IPS-NIHi11 (cell line): ENCODE results near the gene PDE12.

Source experiments
- DNase-seq: peaks from one replicate; pipeline ENCODE4 v3.0.0; 2012; ENCODE audit warnings: mixed read lengths, low spot score

Gene PDE12, protein sequence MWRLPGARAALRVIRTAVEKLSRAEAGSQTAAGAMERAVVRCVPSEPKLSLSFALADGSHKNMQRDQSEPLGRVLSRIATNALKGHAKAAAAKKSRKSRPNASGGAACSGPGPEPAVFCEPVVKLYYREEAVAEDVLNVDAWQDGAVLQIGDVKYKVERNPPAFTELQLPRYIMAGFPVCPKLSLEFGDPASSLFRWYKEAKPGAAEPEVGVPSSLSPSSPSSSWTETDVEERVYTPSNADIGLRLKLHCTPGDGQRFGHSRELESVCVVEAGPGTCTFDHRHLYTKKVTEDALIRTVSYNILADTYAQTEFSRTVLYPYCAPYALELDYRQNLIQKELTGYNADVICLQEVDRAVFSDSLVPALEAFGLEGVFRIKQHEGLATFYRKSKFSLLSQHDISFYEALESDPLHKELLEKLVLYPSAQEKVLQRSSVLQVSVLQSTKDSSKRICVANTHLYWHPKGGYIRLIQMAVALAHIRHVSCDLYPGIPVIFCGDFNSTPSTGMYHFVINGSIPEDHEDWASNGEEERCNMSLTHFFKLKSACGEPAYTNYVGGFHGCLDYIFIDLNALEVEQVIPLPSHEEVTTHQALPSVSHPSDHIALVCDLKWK

DNA sequence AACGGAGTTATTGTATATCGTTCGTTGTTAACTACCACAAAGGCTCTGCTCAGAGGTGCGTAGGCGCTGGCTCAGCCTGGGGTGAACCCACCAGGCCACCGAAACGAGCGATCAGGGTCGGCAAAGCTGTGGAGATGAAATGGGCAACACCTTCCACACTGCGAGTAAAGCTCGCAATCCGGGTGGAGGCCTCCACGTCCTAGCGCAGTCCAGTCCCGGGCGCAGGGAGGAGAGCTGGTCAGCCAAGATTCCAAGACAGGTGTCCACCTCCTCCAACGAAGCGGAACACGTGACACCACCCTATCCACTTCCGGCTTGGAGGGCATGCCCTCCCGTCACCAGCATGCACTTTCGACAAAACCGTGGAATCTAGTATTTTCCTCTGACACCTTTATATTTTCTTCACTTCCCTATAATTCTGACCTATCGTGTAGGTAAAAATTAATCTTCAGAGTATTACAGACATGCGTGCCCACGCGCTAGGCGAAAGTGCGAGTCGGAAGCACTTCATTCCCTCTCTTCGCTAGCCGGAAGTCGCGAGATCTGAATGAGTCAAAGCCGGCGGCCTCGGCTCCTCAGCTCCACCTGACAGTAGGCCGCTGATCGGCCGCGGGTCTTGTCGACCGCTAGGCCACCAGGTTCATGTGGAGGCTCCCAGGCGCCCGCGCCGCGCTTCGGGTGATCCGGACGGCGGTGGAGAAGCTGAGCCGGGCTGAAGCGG is at the start of gene PDE12:
TSS of gene PDE12 (plus strand) at position 537 of the 721 bp plus-strand sequence. CDS start at position 643, 106 bp downstream.
- peak; percentile 92 for DNase-seq

DNA sequence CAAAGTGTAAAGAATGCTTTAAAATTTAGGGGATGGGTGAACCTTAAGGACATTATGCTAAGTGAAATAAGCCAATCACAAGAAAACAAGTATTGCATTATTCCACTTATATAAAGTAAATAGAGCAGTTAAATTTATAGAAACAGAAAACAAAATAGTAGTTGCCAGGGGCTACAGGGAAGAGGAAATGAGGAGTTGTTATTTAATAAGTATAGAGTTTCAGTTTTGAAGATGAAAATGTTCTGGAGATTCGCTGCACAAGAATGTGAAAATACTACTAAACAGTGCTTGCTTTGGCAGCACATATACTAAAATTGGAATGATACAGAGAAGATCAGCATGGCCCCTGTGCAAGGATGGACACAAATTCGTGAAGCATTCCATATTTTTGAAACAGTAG is 43.9 kb upstream of the PDE12 start:
- DNase-seq: no peak

DNA sequence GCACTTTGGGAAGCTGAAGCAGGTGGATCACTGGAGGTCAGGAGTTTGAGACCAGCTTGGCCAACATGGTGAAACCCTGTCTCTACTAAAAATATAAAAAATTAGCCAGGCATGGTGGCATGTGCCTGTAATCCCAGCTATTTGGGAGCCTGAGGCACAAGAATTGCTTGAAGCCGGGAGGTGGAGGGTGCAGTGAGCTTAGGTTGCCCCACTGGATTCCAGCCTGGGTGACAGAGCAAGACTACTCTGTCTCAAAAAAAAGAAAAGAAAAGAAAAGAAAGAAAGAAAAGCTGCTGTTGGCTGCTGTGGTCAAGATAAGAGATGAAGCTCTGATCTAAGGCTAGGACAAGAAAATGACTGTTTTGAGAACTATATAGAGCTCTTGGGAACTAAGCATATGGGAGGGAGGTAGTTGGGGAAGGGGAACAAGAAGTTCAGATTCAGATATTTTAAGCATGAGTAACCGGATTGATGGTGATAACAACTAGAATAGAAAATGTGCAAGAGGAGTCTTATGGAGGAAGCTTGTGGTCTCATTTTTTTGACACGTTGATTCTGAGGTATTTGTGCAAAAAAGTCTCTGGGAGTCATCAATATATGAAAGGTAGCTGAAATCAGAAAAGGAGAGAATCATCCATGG is 37.7 kb upstream of the PDE12 start:
- no peak for DNase-seq

DNA sequence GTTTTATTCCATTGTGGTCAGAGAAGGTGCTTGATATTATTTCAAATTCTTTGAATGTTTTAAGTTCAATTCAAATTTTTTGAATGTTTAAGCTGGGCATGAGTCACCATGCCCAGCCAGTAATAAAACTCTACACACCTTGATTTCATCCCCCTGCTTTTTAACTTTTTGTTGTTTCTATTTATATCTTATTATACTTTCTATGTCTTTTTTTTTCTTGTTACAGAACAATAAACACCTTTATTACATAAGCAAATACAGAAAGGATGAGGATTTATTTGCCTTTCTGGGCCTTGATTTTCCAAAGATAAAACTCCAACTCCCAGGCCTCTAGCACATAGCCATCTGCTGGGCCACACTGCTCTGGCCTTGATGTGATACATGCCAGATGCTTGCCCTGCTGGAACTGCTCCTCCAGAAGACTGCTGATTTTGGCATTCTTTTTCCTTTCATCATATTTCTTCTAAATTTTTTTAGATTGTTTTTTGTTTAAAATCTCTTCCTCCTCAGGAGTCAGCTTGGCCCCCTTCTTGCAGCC is 25.9 kb upstream of the PDE12 start:
- no peak for DNase-seq

DNA sequence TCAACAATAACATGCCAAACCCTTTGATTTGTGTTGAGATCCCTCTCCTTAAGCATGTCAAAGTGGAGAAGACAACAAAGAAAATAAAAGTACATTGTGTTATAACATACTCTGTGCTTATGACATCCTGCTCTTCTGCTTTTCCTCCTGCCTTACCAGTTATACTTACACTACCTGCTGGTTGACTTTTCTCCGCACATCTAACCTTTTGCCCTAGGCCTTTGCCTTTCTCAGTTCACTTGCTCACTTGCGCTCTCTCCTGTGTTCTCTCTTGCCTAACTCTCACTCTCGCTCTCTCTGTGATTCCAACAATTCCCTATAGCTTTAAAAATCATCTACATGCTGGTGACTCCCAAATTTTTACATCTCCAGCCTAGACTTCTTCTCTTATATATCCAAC is 17.6 kb upstream of the PDE12 start:
- DNase-seq: no peak

DNA sequence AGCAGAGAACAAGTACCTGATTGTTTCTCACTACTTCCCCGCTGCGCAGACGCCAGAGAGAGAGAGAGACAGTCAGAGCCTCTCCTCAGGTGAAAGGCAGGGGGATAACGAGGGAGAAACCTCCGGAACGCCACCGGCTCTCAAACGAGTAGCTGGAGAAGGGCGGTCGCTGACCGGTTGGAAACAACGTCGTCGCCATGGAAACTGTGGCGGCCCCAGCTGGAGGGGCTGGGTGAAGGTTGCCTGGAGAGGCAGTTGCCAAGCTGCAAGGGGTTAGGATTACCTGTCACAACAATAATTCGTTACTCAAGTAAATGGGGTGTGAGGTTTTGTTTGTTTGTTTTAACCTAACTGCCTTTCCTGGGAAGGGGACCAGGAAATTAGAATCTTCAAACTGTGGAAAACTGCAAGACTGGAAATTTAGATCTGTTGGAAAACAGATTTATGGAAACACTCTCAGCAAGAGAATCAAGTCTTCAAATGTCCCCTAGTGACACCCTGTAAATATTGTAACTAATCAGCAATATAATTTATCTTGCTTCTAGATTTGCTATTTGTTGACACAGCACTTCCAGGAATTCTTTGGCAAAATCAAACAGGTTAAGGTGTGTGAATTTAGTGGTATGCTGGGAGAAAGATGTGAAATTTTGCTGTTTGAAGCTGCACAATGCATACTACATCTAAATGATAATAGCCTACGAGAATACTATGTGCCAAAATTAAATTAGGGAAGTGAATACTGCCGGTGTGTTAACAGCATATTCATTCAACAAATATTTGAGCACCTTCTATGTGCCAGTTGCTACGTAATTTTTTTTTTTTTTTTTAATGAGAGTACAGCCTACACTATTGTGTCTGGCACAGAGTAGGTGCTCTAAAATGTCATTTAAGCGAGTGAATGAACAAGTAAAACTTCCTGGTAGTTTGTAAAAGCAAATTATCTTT is 11.6 kb upstream of the PDE12 start, which contains the start of gene DNAH12:
TSS of gene DNAH12 (minus strand) at position 164 of the 945 bp plus-strand sequence. CDS start 1,474 bp downstream, outside the sequence.
- peak; percentile 89 for DNase-seq

DNA sequence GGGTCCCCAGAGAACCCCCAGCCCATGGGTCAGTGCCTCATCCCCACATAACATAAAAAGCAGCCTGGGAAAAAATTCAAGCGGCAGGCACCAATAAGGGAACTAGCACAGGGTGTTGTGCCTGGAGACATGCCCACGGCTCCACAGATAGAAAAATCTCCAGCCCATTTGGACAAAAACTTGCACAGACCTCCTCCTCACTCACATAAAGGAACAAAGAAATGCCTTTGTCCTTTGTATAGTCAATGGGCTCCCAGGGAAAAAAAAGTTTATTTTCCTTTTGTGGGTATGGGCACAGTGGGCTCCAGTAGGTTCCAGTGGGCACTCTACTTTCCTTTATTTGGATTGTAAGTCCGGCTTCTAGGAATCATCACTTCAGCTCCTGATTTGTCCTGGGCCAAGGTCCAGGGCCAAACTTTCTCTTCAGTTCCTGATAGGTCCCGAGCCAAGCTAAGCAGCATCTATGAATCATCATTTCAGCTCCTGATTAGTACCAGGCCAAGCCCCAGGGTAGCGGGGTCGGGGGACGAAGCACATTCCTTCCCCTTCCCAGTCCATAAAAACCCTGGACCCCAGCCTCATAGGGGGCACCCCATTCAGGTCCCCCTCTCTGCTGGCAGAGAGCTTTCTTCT is 10.3 kb upstream of the PDE12 start:
- no peak for DNase-seq

DNA sequence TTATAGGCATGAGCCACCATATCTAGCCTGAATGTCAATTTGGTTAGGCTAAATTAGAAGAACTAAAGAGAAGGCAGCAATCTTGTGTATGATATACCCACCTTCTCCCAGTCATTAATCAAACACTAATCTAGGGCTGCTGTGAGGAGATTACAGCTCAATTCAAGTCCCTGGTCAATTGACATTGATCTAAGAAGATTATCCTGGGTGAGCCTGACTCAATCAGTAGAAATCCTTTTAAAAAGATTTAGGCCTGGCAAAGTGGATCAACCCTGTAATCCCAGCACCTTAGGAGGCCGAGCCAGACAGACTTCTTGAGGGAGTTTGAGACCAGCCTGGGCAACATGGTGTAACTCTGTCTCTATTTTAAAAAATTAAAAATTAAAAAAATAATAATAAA is 9.5 kb upstream of the PDE12 start:
- DNase-seq: no peak

DNA sequence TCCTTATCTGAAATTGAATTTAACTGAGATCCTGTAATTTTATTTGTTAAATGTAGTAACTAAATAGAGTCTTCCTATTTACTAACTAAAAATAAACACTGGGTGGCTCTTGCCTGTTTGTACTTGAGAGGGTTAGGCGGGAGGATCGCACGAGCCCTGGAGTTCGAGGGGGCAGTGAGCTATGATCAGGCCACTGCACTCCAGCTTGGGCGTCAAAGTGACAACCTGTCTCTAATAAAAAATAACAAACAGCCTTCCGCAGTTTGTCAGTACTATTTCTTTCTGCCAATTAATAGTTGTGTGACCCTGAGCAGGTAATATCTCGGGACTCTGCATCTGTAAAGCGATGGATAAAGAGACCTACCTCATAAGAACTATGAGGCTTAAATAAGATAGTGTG is 768 bp upstream of the PDE12 start:
- no peak for DNase-seq

DNA sequence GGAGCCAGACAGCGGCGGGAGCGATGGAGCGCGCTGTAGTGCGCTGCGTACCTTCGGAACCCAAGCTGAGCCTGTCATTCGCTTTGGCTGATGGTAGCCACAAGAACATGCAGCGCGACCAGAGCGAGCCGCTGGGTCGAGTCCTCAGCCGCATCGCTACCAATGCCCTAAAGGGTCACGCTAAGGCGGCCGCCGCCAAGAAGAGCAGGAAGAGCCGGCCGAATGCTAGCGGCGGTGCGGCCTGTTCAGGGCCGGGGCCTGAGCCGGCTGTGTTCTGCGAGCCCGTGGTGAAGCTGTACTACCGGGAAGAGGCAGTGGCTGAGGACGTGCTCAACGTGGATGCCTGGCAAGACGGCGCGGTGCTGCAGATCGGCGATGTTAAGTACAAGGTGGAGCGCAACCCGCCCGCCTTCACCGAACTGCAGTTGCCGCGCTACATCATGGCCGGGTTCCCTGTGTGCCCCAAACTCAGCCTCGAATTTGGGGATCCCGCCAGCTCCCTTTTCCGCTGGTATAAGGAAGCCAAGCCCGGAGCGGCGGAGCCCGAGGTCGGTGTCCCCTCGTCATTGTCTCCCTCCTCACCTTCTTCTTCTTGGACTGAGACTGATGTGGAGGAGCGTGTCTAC is 498 bp downstream of the PDE12 start:
- no peak for DNase-seq

DNA sequence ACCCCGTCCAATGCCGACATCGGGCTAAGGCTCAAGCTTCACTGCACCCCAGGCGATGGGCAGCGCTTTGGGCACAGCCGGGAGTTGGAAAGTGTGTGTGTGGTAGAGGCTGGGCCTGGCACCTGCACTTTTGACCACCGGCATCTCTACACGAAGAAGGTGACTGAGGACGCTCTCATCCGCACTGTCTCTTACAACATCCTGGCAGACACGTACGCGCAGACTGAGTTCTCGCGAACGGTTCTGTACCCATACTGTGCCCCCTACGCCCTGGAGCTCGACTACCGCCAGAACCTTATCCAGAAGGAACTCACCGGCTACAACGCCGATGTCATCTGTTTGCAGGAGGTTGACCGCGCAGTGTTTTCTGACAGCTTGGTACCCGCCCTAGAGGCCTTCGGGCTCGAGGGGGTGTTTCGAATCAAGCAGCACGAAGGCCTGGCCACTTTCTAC is 1.0 kb downstream of the PDE12 start:
- peak; percentile 16 for DNase-seq

DNA sequence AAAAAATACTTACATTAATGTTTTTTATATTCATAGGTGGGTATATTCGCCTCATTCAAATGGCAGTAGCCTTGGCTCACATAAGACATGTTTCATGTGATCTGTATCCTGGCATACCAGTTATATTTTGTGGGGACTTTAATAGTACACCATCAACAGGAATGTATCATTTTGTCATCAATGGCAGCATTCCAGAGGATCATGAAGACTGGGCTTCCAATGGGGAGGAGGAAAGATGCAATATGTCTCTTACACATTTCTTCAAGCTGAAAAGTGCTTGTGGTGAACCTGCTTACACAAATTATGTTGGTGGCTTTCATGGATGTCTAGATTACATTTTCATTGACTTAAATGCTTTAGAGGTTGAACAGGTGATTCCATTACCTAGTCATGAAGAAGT is 3.5 kb downstream of the PDE12 start:
- no peak for DNase-seq

DNA sequence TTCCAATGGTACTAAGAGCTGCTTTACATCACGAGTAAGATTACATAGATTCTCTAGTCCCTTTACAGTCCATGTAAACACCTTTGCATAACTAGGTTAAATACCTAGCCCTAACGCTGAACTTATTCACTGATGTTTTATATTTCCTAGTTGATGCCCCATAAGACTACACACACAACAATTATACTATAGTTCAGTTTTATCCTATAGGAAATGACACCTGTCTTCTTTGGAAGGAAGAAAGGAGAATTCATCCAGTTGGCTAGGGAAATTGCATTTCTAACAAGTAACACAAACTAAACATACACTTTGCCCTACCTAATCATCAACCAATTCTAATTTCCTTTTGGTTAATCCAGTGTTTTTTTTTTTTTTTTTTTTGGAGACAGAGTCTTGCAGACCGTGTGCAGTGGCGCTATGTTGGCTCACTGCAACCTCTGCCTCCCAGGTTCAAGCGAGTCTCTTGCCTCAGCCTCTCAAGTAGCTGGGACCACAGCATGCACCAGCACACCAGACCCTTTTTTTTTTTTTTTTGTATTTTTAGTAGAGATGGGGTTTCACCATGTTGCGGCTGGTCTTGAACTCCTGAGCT is 13.9 kb downstream of the PDE12 start:
- DNase-seq: no peak

DNA sequence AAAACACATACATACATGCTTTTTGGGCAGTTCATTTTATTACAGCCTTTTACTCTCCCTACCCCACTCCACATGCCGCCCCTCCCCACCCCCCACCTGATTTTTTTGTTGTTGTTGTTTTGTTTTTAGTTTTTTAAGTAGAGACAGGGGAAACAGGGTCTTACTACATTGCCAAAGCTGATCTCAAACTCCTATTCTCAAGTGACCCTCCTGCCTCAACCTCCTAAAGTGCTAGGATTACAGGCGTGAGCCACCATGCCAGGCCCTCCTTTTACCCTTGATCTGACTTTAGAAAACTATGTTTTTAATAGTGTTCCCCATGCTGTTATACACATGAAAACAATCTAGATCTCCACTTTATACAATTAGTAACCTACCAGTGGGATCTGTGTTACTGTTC is 14.8 kb downstream of the PDE12 start:
- DNase-seq: no peak

DNA sequence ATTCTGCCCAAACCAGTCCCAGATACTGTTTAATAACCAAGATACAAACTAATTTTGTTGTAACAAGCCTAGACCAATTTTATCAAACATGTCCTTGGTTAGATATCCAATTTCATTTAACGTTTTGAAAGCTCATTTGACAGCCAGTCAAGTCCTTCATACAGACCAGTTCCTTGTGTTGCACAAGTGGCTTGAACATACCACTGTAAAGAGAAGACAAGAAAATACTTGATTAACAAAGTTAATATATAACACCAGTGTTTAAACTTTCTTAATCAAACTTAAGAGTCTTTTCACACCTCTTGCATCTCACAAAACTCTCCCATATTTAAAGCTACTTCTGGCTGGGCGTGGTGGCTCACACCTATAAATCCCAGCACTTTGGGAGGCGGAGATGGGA is 16.0 kb downstream of the PDE12 start:
- DNase-seq: no peak

DNA sequence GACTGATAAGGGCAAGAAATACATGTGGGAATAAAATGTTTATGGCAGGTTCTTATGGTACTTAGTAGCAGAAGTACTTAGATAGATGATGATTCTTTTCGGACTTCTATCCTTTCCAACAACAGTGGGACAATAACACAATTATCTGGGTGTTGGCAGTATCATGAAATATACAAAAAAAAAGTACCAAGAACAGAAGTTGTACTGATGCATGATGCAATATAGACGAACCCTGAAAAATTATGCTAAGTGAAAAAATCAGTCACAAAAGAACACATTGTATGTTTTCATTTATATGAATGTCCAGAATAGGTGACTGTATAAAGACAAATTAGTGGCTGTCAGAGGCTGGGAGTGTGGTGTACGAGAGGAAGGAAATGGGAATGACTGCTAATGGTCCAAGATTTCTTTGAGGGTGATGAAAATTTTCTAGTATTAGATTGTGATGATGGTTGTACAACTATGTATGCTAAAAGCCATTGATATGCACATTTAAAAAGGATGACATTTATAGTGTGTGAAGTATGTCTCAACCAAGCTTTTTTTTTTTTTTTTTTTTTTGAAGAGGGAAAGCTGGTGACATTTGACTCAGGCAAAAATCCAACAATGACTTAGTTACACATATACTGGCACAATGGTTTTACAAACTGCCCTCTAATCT is 20.0 kb downstream of the PDE12 start:
- DNase-seq: no peak

DNA sequence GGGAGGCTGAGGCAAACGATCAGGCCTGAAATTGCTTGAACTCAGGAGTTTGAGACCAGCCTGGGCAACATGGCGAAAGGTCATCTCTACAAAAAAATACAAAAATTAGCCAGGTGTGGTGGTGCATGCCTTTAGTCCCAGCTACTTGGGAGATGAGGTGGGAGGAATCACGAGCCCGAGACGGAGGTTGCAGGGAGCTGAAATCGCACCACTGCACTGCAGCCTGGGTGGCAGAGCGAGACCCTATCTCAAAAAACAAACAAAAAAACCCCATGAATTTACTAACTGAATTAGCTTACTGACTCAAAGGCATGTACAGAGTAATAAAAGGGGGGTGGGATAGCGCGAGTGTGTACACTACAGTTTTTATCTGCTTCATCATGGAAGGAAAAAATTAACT is 21.7 kb downstream of the PDE12 start:
- no peak for DNase-seq

DNA sequence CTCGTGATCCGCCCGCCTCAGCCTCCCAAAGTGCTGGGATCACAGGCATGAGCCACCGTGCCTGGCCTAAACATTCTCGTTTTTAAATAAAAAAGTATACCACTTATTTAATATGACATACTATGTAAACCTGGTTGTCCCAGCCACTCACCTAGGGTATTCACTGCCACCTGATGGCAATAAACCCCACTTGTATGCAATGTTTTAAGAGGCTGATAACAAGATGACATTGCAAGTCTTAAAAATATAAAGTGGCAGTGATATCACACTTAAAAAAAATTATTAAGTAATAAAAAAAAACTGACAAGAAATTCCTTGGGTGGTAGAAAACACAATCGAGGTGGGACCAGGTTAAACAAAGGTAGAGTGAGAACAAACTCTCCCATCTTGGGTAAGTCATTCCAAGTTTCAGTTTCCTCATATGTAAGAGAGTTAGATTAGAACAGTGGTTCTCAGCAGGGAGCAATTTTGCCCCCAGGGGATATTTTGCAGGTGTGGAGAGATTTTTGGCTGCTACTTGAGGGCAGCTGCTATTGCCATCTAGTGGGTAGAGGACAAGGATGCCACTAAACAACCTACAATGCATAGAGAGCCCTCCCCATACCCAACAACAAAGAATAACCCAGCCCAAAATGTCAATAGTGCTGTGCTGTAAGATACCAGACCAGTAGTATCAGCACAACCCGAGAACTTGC is 26.5 kb downstream of the PDE12 start:
- peak; percentile 18 for DNase-seq
